NCI-H69 (cell line): ENCODE measurements around the gene MAP7.
"Not testable (repeated sequence)": the region's sequence is repeated elsewhere in the genome, so short reads cannot be mapped to it uniquely, and the experiment has no call there.

Source experiments
- DNase-seq: peaks from one replicate; lab custom pipeline; 2025; lab: John Stamatoyannopoulos, UW

MAP7 gene

DNA sequence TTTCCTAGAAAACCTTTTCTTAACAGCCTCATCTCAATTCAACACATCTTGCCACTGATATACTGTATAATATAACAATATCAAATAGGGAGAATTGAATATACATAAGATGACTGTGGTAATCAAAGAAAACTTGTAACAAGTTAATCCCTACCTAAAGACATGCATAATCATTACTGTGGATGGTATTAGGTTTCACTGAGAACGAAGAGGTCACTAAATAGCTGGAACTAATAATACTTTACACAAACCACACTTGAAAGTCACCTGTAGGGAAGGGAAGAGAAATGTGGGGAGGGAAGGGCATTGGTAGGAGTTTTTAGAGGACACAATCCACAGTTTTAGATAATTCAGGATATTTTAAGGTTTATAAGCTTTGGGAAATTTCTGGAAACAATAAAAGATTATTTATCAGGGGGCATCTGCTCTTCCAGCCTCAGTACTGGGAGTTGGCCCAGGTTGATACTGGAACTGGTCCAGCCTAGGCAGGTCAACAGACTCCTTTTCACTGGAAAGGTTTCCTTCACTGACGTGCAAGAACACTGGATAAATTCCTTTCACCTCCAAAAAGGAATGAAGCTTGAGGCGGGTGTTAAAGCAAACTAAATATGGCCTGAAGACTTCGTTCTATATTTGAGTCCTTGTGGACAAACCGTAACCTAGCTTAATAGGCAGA is 44.0 kb downstream of the MAP7 start:
- peak; percentile 68 for DNase-seq

DNA sequence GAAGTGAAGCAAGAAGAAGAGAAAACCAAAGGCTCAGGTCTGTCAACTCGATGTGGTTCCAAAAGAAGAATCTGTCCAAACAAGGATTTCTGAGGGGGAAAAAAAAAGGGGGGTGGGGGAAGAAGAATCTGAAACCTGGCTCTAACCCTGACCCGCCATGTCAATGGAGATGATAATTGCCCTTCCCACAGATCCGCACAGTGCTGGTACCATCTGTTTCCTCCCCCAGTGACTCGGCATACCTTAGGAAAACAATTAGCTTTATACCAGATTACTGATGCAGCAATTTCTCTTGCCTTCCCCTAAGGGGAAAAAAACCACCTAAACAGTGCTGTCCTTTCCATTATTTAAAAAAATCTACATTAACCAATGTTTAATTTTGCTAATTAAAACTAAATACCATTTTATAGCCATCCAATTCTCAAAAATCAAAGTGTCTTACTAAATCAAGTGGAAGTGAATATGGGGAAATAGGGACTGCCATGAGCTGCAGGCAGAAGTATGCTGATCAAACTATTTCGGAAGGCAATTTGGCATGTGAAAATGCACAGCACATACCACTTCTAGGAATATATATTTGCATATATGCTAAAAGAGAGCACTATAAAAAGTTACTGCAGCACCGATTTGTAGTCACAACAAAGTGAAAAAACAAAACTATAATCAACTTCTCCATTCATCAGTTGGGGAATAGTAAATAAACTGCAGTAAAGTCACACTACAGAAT is 46.8 kb downstream of the MAP7 start:
- peak; percentile 93 for DNase-seq

DNA sequence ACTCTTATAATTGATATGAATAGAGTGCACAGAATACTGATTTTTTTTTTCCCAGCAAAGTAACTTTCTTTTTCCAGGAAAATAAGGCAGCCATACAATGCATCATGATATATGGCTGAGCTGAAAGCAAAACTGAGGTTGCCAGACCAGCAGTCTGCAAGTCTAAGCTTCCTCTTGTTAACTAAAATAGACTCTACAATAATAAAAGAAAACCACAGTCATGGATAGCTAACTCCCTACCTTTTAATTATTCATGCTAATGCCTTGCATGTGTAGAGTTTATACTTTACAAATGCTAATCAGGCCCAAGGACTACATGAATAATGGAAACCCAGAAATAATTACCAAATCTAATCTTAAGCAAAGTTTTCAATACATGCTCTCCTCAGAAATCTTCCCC is 47.4 kb downstream of the MAP7 start:
- DNase-seq, result peak; percentile 49

DNA sequence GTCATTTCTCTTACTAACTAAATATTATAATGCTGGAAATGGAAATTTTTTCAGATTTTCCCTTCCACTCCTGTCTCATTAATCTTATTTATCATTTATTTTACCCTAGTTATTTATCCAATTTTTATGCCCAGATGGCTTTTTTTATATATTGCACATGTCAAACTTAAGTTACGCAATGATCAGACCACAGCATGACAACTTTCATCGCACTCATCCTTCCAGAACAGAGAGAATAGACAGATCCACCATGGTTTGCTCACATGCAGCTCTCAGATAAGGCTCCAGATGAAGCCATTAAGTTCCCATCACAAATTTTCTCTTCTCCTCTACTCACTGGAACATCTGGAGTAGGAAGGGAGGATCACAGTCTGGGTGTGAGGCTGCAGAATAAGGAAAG is 48.7 kb downstream of the MAP7 start:
- peak; percentile 41 for DNase-seq

DNA sequence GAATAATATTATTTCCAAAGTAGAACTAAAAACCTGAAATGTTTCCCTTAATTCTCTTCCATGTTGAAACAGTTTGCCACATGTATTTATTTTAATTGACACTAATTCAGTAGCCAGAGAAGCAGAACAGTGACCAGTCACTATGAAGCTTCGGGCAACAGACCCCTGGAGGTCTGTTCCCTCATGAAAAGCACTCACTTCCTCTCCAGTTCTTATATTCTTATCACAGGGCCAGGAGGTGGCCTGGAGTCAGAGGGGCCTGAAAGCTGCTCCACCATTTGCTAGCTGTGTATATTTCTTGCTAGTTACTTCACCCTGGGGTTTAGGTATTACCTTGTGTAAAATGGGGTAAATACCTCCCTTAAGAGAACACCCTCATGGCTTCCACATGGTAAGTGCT is 49.1 kb downstream of the MAP7 start:
- DNase-seq, result peak; percentile 55

DNA sequence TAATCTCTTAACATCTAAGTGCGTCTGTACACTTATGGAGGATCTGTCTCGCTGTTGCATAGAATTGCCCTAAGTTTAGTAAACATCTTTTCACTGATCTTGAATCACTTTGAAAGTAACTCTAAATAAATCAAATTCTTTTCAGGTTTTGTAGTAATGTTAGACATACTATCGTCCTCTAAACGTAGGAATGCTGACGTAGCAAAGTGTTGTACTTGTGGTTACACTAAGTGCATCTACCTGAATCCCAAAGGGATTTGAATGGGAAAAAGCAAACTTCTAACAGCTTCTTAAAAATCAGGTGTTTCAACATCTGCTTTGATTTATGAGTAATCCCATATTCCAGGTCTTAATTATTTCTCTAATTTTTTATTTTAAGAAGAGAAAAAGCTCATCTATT is 49.8 kb downstream of the MAP7 start:
- no peak for DNase-seq

DNA sequence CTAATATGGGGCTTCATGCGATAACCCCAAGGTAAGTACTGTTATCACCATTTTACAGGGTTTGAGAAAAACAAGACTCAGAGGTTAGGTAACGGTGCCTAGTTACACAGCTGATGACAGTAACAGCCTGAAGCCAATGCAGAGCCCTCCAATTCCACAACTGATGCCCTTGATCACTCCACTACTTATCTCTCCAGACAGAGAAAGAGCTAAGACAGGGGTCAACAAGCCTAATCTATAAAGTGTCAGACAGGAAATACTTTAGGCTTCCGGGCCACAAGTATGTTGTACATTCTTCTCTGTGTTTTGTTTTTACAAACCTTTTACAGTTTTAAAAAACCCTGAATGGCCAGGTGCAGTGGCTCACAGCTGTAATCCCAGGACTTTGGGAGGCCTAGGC is 50.9 kb downstream of the MAP7 start:
- DNase-seq, result no peak

DNA sequence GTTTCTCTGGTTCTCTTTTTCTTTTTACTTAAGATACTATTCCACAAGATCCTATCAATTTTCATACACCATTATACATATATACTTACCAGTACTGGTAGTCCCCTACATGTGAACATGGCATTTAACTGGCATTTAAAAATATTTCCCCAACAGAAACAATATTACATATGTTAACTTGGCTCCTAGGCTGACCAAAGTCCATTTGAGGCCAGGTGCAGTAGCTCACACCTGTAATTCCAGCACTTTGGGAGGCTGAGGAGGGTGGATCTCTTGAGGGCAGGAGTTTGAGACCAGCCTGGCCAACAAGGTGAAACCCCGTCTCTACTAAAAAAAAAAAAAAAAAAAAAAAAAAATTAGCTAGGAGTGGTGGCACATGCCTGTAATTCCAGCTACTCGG is 53.8 kb downstream of the MAP7 start:
- DNase-seq, result not testable (repeated sequence)

DNA sequence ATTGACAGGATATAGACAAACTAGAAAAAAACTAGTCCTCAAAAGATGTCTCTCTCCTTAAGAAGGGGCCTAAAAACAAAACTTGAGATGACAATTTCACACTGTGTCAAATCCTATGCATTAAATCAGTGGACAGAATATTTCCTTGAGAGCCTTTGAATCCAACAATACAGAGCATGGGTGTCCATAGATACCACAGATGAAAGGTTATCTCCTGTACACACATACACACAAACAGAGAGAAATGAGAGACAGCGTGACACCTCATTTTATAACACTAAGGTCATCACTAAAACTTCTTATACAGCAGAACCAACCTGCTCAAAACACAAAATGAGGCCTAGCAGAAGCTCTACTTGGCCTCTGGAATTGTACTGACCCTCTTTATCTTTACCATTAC is 55.5 kb downstream of the MAP7 start:
- DNase-seq, result no peak

DNA sequence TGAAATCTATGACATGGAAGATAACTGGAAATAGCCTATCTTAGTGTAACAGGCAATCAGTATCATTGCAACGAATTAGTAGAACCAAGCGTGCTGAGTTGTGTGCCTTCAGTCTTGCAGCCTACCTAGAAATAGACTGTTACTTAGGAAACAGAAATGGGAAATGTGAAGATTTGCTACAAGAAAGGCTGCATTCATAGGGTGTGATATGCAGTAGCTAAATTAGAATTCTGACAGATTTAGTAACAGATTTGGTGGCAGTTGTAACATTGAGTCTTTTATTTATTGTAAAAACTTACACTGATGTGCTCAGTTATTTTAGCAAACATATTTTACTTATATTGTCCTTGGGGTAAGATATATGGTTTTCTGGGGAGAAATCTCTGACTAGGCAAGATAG is 56.2 kb downstream of the MAP7 start:
- no peak for DNase-seq

DNA sequence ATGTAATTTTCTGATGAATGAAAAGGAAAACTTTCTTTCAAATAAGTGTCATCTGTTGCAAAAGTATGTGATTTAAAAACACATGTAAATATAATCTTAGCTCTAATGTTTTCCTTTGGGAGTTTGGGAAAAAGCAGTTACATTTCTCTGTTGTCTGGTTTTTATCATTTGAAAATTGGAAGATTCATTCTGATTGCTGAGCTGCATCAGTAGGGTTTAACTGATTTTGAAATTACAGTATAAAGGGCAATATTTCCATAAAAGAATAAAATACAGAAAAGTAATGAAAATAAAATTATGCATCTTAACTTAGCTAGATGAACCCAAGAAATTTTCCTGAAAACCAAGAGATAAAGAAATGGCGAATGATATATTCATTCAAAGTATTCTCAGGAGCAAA is 57.8 kb downstream of the MAP7 start:
- DNase-seq, result no peak

DNA sequence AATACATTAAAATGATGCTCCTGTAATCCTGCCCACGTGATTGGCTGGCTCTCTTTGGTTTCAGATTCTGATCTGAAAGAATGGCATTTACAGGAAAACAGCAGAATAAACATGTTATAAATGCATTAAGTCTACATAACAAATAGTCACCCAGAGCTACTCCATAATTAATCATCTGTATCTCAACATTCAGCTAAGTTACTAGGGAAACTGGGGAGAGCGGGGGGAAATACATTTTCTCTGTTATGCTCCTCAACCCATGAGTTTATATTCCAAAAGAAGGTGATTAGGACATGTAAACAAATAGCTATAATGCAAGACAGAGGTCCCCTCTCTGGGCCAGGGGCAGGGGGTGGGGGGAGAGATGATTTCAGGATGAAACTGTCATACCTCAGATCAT is 58.5 kb downstream of the MAP7 start:
- DNase-seq, result no peak

DNA sequence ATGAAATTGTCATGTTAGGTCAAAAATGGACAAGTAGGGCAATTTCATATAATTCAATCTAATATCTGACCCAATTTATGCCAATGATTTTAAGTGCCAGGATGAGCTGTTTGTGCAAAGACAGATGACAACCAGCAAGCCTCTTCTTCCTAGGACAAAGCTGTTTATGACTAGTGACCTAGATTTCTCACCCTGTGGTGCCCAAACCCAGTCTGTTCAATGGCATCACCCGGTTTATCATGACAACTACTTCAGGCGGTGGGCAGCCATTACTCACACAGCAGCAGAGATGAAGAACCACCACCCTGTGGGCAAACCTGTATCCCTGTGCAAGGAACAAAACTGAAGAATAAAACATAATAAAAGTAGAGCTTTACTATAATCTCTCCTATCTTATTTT is 59.0 kb downstream of the MAP7 start:
- no peak for DNase-seq

DNA sequence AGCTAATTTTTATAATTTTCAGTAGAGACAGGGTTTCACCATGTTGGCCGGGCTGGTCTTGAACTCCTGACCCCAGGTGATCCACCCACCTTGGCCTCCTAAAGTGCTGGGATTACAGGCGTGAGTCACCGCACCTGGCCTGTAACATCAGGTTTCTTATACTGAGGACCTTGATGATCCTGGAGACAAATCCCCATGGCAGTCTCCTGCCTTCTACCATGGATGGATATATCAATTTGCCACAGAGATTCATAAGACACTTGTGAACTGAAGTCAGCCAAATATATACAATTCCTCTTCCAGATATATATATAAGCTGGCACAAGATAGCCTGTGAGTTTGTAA is 60.6 kb downstream of the MAP7 start:
- DNase-seq, result not testable (repeated sequence)

DNA sequence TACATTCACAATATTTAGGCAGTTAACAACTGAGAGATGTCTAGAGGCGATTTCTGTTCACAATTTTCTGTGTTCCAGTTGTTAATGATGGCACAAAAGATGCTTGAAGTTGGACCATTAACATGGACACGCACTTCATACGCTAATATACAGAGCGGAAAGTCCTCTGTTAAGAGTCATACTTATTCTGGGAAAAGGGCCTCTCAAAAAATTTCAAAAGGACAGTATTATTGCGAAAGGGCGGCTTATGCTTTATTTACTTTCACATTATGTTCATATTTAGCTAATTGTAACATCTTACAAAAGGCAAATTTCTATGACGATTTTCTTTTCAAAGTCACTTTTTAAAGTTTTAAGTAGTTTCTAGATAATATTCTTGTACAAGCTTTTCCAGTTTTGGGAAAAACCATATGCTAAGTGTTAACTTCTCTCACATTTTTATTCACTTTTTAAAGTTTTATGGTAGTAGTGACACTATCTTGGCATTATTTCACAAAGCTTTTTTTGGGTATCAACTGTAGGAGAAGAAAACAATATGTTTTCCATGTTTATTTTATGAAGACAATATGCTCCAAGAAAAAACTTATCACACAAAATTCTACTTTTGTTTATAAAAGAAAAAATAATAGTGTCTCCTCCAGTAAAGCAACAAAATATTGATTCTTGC is 62.3 kb downstream of the MAP7 start:
- DNase-seq, result no peak

DNA sequence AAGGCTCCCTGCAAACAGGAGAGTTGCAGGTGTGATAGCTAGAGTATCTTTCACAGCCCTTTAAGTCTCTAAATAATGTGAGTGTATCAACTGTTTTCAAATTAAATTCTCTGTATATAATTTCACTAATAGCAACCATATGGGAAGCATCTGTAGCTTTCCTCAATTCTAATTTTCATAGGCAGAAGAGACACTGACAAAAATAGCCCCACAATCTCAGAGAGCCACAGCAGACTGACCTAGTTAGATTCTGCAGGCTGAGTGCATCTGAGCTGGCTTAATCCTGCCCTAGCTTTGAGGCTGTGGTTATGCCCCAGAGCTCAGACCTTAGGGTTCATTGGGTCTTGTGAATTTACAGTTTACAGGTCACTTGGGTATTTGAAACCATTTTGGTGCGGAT is 63.9 kb downstream of the MAP7 start:
- DNase-seq, result peak; percentile 41

DNA sequence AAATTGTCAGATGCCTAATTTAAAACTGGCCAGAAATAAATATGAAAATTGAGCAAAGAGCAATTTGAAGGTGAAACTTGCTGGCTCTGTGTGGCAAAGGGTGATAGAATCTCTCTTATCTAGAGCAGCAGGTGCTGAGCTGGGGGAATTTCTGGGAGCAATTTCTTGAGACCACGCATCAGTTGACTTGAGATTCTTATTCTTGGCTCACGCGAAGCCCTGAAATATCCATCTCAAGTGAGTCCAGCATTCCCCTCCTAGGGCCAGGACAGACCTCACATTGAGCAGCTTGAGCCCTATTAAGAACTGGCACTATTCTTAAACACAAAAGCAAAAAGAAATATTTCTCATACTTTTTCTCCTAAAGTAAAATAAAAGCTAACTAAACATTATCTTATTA is 66.3 kb downstream of the MAP7 start:
- DNase-seq, result no peak

DNA sequence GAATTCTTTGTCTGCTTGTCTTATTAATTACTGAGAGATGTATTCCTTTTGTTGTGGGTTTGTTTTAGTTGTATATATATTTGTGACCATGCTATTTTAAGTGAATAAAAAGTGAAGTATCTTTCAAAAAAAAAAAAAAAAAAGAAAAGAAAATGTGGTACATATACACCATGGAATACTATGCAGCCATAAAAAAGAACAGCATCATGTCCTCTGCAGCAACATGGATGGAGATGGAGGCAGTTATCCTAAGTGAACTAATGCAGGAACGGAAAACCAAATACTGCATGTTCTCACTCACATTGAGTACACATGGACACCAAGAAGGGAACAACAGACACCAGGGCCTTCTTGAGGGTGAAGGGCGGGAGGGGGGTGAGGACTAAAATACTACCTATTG is 67.2 kb downstream of the MAP7 start:
- DNase-seq, result not testable (repeated sequence)

DNA sequence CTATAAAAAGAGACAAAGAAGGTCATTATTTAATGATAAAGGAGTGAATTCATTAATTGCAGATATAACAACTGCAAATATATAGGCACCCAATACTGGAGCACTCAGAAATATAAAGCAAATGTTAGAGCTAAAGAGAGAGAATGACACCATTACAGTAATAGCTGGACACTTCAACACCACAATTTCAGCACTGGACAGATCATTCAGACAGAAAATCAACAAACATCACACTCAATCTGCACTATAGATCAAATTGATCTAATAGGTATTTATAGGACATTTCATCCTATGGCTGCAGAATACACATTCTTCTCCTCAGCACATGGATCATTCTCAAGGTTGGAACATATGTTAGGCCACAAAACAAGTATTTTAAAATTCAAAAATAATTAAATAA is 72.7 kb downstream of the MAP7 start:
- no peak for DNase-seq

DNA sequence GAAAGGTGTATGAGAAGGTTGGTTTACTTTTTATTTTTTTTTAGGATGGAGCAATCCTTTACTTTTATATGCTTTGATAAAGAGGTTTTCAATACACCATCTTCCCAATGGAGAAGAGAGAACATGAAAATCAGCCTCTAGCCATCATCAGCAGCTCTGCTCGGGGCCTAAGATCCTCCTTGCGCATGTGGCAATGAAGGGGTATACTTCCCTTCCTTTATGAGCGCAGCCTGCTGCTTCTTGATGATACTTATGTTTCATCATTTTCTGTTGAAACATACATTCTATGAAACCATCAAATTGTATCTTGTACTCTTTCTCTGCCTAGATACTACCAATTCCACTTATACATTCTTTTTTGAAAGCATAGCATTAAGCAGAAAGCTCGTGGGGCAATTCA is 74.5 kb downstream of the MAP7 start:
- DNase-seq, result no peak

DNA sequence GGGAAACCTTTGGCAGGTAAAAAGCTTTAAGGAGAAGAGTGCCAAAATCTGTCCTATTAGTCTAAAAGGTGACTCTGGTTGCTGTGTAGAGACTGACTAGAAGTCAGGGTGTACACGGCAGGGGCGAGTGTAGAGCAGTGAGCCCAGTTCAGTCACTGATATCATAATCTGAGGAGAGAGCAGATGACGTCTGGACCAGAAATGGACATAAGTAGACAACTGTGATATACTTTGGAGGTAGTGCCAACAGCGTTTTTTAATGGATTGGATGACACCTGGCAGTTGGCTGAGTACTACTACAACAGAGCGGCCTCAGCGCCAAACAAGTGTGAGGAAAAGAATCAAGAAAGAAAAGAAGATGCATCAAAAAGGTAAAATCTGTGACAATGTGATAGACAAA is 76.0 kb downstream of the MAP7 start:
- no peak for DNase-seq

DNA sequence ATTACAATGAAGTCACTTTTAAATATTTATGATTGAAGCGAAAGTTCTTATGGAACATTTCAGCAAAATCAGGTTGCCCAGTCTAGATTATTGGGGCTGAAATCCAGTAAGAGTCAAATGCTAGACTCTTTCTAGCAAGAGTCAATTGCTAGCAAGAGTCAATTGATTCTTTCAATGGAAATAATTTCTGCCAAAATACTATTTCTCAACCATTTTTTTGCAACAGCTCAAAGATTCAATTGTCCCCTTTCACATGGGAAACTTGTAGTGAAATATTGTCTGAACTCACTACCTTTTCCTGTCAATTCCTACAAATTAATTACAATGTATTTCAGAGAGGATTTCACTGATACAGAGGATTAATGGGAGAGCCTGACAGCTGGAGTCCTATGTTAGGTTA is 78.3 kb downstream of the MAP7 start:
- peak; percentile 18 for DNase-seq

DNA sequence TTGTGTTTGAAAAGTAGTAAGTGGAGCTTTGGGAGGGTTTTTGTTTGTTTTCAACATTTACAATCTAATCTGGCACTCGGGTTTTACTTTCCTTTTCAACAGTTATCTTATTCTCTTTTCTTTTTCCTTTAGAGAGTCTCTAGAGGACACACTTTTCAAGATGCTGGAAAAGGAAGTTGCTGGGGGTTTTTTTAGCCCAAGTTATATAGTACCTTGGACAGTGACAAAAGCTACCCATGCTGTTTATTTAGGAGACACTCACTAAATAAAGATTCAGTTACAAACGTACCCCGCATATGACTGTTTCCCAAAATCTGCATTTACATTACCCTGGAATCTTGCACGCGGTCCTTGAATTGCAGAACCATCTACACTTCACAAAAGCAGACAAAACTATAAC is 78.8 kb downstream of the MAP7 start:
- no peak for DNase-seq

DNA sequence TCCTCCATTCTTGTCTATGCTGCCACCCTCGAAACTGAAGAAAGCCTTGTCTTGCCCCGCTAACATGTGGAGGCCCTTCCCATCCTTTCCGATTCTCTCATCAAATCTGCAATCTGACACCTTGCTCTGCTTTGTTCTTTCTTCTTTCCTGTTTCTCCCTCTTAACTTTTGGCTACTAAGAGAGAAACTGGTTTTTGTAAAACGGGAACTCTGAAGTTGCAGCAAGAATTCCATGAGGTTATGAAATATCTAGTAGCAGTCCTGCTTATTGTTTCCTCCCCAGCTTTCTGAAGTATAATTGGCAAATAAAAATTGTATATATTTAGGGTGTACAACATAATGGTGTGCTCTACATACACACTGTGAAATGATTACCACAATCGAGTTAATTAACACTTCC is 80.2 kb downstream of the MAP7 start:
- DNase-seq, result peak; percentile 62
